ENCODE measurements around the gene PCSK4. TPM values are rescaled to one million over a fixed set of nuclear protein-coding genes. Genes with fewer than 3 reads are reported as not detected.
A peak's percentile ranks its signal among the peaks of the same experiment; 100 is the strongest.

The PCSK4 gene
- total and polyA plus RNA-seq, 2 of the 4 experiments (the other 2 are of a cell fraction): 0.72 to 1.7 TPM

DNA sequence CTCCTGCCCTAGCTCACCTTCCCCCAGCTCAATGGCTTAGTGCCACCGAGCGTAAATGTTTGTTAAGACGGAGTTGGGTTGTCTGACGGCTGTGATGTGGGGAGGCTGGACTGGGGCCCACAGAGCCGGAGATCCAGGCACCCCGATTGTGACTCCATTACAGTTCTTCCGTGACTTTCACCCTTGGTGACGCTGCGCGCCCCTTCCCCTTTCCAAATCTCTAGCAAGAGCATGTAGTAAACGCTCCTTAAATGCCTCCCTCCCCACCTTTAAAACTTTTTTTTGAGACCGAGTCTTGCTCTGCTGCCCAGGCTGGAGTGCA lies 1.7 kb upstream of the PCSK4 start:
- Histone ChIP-seq H3K4me2 (ENCODE audit: low read depth, low read length) (no peak overlapping the region), H3K14ac (replicated peaks; ENCODE audit: low read depth, low read length) (no peak overlapping the region), H3K23ac (ENCODE audit: low read depth, low read length) (no peak overlapping the region), H2AK9ac (replicated peaks; ENCODE audit: low read depth, low read length, poor library complexity) (peak overlapping the region; percentile 13), H4K5ac (ENCODE audit: low read depth, low read length) (no peak overlapping the region), H3K4me3 (ENCODE audit: insufficient read depth, low read depth, low read length) (no peak overlapping the region), H2AFZ (replicated peaks; ENCODE audit: low read length, poor library complexity) (peak overlapping the region; percentile 41), H2AK5ac (ENCODE audit: low read depth, low read length) (no peak overlapping the region), H4K20me1 (ENCODE audit: insufficient read depth, low read length) (peaks cover 3% of the 10 kb centered on the region; the same call in 1 of the 2 replicates), H3K4ac (ENCODE audit: low read depth, low read length) (no peak overlapping the region), H3K9me3 (ENCODE audit: control insufficient read depth, insufficient read depth, low read length) (no peaks in the 10 kb centered on the region), H3K27me3 (ENCODE audit: control insufficient read depth, insufficient read depth, low read length) (peaks cover 12% of the 10 kb centered on the region; the same call in 1 of the 2 replicates), H3K36me3 (ENCODE audit: control insufficient read depth, insufficient read depth, low read length) (no peaks in the 10 kb centered on the region), H3K18ac (ENCODE audit: low read depth, low read length) (no peak overlapping the region), H3K9ac (ENCODE audit: low read depth, low read length) (no peak overlapping the region), H3K79me1 (ENCODE audit: low read depth in 1 of 2, low read length in 2 of 2) (no peaks in the 10 kb centered on the region), H3K4me1 (ENCODE audit: control insufficient read depth, insufficient read depth, low read length) (peaks cover 9% of the 10 kb centered on the region), H2BK5ac (ENCODE audit: low read depth, low read length, poor library complexity, severe bottlenecking) (no peak overlapping the region), H2BK120ac (ENCODE audit: low read depth, low read length) (no peak overlapping the region), H3K27ac (ENCODE audit: insufficient read depth, low read length) (no peak overlapping the region), H4K8ac (ENCODE audit: low read depth in 2 of 2, low read length in 2 of 2) (no peak overlapping the region), H3K9me1 (ENCODE audit: insufficient read depth, low read length) (no peaks in the 10 kb centered on the region), H3K56ac (ENCODE audit: extremely low read depth, insufficient read depth, low read length) (no peak overlapping the region), H2BK20ac (ENCODE audit: low read depth, low read length) (no peak overlapping the region), H2BK15ac (ENCODE audit: low read depth, low read length) (no peak overlapping the region), H4K91ac (ENCODE audit: insufficient read depth, low read depth, low read length) (no peak overlapping the region)
- TF ChIP-seq MAZ (IDR thresholded peaks at IDR 0.05; ENCODE audit: borderline replicate concordance, low read depth, low read length): no peak
- TF ChIP-seq POLR2A (IDR thresholded peaks at IDR 0.05; ENCODE audit: low read depth, low read length): no peak
- TF ChIP-seq, protein P1, sequence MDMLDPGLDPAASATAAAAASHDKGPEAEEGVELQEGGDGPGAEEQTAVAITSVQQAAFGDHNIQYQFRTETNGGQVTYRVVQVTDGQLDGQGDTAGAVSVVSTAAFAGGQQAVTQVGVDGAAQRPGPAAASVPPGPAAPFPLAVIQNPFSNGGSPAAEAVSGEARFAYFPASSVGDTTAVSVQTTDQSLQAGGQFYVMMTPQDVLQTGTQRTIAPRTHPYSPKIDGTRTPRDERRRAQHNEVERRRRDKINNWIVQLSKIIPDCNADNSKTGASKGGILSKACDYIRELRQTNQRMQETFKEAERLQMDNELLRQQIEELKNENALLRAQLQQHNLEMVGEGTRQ (IDR thresholded peaks at IDR 0.05; ENCODE audit: low read depth, low read length): no peak
- TF ChIP-seq CHD1 (IDR thresholded peaks at IDR 0.05; ENCODE audit: low read depth, low read length): no peak
- TF ChIP-seq BHLHE40 (IDR thresholded peaks at IDR 0.05; ENCODE audit: low read depth, low read length): no peak
- TF ChIP-seq CTCF (conservative IDR thresholded peaks at IDR 0.05; ENCODE audit: low read depth, low read length): no peak
- TF ChIP-seq RCOR1 (IDR thresholded peaks at IDR 0.05; ENCODE audit: insufficient replicate concordance, low read length): no peak
- no peak for TF ChIP-seq CEBPB (IDR thresholded peaks at IDR 0.05; ENCODE audit: low read depth, low read length)
- no peak for TF ChIP-seq SMC3 (IDR thresholded peaks at IDR 0.05; ENCODE audit: low read depth, low read length)
- no peak for TF ChIP-seq MXI1 (IDR thresholded peaks at IDR 0.05; ENCODE audit: borderline replicate concordance, low read depth, low read length)
- TF ChIP-seq ELK1 (IDR thresholded peaks at IDR 0.05; ENCODE audit: borderline replicate concordance, low read depth, low read length): no peak
- TF ChIP-seq RAD21 (IDR thresholded peaks at IDR 0.05; ENCODE audit: low read length): no peak
- no peak for TF ChIP-seq NFE2L2 (IDR thresholded peaks at IDR 0.05; ENCODE audit: low read depth, low read length)
- no peak for TF ChIP-seq FOS (IDR thresholded peaks at IDR 0.05; ENCODE audit: low read depth, low read length)
- no peak for TF ChIP-seq RFX5 (IDR thresholded peaks at IDR 0.05; ENCODE audit: low read depth, low read length)
- TF ChIP-seq MAFK (IDR thresholded peaks at IDR 0.05; ENCODE audit: low read depth, low read length): no peak
- WGBS, 2 experiments (ENCODE audit: extremely low coverage in 2 of 2, insufficient read length in 1 of 2): 80% methylated on average over 4 of the region's 12 CpGs; no CpG with 5 or more reads in 1 of the 2 experiments
- ChIA-PET POLR2A (ENCODE audit: unreplicated experiment) (no interaction called here), CTCF (no interaction called here)
- BruUV-seq (replicated peaks): no TSS peak
- dilution Hi-C loops (cut with HindIII; ENCODE audit: low sequenced_read_pairs, unreplicated experiment): no loop called here
- in situ Hi-C loops (cut with MboI; ENCODE audit: low sequenced_read_pairs): no loop called here
- no peak for ATAC-seq (ENCODE audit: low read depth)
- intact Hi-C loops (cut with micrococcal nuclease): no loop called here
- no peak for DNase-seq

Data from IMR-90 (cell line).